ENCODE data around the gene SYNM. TPM values are rescaled to one million over a fixed set of nuclear protein-coding genes. Genes with fewer than 3 reads are reported as not detected.
"Not testable (repeated sequence)": the region's sequence is repeated elsewhere in the genome, so short reads cannot be mapped to it uniquely, and the experiment has no call there.

SYNM gene
- total RNA-seq, 1 donor from 2014 or later = 295 TPM

DNA sequence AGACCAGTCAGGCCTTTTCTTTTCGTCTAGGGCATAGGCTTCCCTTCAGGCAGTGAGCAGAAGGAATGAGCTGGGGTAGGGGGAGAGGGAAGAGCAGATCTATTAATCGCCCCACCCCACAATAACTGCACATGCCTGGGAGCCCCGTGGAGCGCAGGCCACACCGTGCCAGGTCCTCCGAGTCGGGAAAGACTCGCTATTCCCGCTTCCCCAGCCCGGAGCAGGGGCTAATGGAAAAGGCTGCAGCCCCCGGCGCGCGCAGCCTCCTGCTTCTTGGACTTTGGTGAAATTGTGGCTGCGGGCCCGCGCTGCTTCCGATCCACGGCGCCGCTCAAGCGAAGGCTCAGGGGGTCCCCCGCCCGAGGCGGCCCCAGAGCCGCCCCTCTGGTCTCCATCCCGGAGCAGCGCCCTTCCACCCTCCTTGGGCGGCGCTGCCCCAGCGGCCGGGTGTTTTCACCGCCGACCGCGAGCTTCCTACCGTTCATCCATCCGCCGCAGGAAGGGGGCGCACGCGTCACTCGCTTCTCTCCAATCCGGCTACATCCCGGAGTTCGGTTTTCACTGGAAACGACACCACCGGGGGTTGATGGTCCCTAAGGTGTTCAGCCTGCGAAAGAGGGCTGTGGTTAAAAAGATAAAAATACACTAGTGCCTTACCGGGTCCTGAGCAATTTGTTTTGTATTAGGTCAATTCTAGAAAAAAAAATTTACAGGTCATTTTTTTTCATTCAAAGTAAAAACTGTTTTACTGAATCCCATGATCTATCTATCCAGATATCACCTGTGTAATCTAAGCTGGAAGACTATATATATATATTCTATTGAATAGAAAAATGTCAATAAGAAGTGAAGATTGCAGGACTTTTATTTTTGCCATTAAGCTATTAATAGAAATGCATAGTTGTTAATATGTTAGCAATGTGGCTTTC lies 4.4 kb upstream of the SYNM start:
- peak; percentile 56 for ATAC-seq (ENCODE audit: poor library complexity)
- intact Hi-C loops (cut with DNase I) = no loop called here
- peak; percentile 91 for DNase-seq

GRCh38 chr15:99101501-99101900 lies 3.4 kb upstream of the SYNM start:
- no peak for ATAC-seq (ENCODE audit: poor library complexity)
- no peak for DNase-seq
- intact Hi-C loops (cut with DNase I) = no loop called here

- ATAC-seq (ENCODE audit: poor library complexity) = no peak
- intact Hi-C loops (cut with DNase I) = no loop called here
- no peak for DNase-seq
Measured at GRCh38 chr15:99102332-99103235, 2.3 kb upstream of the SYNM start.

DNA sequence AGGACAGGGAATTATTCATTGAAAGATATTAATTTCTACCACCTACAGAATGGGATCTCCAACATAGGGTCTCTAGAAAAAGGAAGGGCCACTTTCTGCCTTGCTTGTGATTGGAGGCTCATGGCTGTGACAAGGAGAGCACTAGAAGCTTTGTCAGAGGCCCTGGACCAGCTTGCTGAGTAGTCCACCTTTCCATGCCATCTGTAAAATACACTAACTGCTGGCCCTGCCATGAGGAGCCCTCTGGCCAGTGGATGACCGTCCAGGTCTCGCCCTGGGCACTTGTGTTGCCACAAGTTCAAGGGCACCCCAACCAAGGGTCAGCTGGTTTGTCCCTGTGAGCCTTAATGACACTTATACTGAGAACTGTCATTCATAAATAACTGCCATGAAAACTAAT lies 1.6 kb upstream of the SYNM start:
- no peak for DNase-seq
- intact Hi-C loops (cut with DNase I) = no loop called here
- ATAC-seq (ENCODE audit: poor library complexity) = no peak

GRCh38 chr15:99105514-99106341 lies 848 bp downstream of the SYNM start:
- intact Hi-C loops (cut with DNase I) = loop anchor here (2.0 kb wide), 1 partner anchor 107 kb away; no protein-coding TSS in a partner anchor
- ATAC-seq (ENCODE audit: poor library complexity) = peak; percentile 29
- DNase-seq = peak; percentile 77

DNA sequence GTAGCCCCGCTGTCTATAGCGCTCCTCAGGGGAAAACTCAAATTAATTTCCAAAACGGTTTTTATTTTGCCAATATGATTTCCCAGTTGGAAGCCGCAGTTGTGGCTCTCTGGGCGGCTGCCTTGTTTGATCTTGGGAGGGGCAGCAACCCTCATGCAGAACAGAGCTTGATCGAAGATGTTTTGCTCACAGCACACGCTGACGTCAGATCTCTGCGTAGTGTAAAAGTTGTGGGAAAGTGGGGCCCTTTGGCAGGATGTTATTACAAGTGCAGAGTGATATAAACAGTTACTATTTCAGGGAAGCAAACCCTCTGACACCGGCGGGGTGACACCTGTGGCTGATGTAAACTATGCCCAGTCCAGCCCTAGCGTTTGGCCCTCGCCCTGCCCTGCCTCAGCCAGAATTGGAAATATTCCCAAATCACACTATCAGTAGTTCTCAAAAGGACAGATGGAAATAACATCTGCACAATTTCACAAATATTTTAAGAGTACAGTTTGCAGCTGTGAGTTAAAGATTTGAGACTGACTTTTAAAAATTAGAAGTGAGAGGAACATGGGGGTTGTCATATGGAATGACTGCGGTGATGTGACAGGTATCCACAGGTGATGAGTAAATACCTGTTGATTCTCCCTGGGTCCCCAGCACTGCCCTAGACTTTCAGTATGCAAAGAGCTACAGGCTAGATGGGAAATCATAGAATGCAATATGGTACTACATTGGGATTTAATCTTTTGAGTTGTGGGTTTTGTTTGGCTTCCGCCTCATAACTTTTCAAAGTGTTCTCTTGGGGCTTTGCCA lies 1.7 kb downstream of the SYNM start:
- DNase-seq (peak; percentile 69), ATAC-seq (ENCODE audit: poor library complexity) (peak; percentile 67)
- intact Hi-C loops (cut with DNase I) = no loop called here

DNA sequence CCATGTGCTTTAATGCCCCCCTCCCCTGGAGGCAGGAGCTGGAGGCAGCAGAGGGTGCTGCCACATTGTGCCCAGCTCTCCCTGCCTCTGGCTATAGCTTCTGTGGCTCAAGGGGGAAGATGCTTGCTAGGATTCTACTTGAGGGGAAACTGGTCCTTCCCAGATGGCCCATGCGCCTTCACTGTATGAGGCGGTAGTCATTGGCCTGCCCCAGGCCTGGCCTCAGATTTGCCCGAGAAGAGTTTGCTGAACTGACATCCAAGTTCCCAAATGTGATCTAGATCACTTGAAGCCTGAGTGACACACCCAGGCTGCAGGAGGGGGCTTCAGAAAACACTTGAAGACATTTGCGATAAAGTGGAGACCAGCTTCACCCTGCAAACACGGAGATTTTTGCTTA lies 4.1 kb downstream of the SYNM start:
- intact Hi-C loops (cut with DNase I) = no loop called here
- DNase-seq = no peak
- ATAC-seq (ENCODE audit: poor library complexity) = no peak

DNA sequence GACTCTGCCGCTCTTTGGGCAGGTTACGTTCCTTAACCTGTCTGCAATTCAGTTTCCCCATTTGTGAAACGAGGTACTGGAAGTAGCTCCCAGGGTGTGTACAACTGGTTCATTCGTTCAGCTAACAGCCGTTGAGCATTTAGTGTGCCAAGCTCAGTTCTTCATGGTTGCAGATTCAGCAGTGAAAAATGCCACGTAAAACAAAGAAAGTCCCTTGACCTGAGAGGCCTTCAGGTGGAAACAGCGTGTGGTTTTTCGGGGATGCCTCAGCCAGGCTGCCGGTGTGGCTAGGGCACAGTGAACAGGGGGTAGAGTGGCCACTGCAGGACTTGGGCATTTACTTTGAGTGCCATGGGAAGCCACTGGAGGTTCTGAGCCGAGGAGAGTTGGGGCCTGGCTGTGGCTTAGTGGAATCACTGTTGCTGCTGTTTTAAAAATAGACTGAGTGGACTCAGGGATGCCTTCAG lies 4.7 kb downstream of the SYNM start:
- DNase-seq (no peak), ATAC-seq (ENCODE audit: poor library complexity) (no peak)
- intact Hi-C loops (cut with DNase I) = no loop called here

DNA sequence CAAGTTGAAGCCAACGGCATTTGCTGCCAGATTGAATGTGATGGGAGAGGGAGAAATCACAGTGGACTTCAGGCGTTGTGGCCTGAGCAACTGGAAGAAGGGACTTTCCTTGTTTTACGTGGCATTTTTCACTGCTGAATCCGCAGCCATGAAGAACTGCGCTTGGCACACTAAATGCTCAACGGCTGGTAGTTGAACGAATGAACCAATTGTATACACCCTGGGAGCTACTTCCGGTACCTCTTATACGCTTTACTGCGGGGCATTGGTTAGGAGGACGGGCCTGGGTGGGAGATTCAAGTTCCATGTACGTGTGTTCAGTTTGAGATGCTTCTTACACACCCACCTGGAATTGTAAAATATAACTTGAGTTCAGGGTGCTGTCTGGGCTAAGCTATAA lies 5.2 kb downstream of the SYNM start:
- intact Hi-C loops (cut with DNase I) = no loop called here

DNA sequence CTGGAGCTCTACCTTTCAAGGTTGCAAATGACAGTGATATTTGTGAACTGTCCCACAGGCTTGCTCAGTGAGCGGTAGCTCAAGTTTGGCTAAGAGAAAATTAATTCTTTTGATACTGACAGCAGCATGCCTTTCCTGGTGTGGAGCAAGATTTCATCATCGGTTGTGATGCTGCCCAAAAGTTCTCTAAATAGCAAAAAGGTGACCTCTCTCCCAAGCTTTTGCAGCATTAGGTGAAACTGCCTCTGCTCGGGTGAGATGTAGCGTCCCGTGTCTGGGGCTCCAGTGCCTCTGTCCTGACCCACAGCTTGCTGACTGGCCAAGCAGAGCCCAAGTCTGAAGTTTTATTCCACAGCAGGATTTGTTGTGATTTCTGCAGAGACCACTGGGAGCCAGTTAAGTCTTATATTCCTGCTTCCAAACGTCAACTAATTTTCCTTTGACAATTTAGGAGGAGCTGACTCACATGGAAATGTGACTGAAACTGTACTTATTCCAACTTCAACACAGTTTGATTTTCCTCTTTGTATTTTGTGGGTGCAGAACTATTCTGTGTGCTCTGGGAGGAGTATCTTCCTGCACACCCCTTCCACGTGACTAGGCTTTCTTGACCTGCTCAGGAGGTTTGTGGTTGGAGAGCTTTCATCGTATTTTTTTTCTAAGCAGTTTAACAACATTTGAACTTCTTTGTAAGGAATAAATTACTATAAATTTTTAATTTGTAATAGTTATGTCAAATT lies 5.9 kb downstream of the SYNM start:
- DNase-seq = no peak
- intact Hi-C loops (cut with DNase I) = no loop called here
- no peak for ATAC-seq (ENCODE audit: poor library complexity)

More for the DNA sequence above, 5.2 kb downstream of the SYNM start:
- no peak for DNase-seq
- ATAC-seq (ENCODE audit: poor library complexity) = no peak

DNA sequence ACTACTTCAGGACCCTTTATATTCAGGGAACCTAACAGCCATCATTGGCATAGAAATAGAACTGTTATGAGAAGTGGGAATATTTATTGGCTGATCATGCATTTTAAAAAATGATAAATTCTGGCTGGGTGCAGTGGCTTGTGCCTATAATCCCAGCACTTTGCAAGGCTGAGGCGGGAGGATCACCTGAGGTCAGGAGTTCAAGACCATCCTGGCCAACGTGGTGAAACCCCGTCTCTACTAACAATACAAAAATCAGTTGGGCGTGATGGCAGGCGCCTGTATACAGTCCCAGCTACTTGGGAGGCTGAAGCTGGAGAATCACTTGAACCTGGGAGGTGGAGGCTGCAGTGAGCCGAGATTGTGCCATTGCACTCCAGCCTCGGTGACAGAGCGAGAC lies 6.8 kb downstream of the SYNM start:
- DNase-seq; ATAC-seq (ENCODE audit: poor library complexity); intact Hi-C loops (cut with DNase I): not testable (repeated sequence)

DNA sequence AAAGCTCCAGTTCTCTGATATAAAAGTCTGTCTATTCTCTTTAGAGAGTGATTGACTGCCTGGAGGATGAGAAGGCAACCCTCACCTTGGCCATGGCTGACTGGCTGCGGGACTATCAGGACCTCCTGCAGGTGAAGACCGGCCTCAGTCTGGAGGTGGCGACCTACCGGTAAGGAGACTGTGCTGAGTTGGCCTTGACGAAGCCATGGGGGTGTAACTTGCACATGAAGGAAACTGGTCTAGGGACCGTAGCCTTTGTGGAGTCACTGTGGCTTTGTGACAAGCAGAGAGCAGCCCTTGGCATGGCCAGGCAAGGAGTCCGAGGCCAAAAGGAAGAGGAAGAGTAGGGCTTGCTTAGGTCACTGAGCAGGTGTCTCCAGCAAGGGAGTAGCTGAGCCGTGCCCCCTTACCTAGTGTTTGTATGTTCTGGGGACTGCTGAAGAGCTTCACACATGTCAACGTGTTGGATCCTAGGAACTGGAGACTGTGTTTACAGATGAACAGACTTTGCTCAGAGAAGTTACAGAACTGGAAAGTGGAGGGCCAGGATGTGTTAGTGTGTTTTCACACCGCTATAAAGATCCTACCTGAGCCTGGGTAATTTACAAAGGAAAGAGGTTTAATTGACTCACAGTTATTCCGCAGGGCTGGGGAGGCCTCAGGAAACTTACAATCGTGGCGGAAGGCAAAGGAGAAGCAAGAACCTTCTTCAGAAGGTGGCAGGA lies 8.8 kb downstream of the SYNM start:
- no peak for DNase-seq
- ATAC-seq (ENCODE audit: poor library complexity) = no peak
- intact Hi-C loops (cut with DNase I) = no loop called here

DNA sequence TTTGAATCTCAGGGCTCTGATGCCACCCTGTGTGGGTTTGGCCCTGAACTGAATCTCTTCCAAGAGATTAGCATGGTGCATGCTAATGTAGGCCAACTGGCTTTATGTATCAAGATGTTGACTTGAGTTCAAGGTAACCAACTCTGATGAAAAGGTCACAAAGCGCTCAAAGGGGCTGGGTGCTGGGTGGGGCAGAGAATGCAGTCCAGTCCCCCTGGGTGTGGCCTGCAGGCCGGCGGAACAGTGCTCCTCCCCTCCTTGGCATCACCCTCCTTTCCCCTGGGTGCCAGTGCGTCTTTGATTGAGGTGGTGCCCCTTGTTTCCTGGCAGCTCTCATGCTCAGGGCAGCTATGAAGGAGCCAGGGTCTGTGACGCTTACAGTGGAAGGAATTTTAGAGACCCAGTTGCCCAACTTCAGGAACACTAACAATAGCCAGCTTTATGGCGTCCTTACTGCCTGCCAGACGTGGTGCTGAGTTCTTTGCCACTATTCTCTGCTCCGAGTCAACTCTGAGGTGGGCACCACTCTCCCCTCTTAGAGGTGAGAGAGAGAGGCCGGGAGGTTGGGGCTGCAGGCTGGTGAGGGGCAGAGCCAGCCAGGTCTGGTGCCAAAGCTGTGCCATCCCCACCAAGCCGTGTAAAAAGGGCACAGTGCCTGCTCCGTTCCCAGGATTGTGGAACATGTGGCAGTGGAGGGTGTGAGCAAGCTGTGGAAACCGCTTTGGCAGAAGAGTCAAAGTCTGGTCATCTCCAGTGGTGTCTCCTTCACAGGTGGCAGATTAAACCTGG lies 9.8 kb downstream of the SYNM start:
- intact Hi-C loops (cut with DNase I) = no loop called here
- DNase-seq (no peak), ATAC-seq (ENCODE audit: poor library complexity) (peak; percentile 47)

- ATAC-seq (ENCODE audit: poor library complexity) (no peak), DNase-seq (no peak)
- intact Hi-C loops (cut with DNase I) = no loop called here
Measured at GRCh38 chr15:99115300-99116215, 10.7 kb downstream of the SYNM start.

- no peak for ATAC-seq (ENCODE audit: poor library complexity)
- DNase-seq = no peak
- intact Hi-C loops (cut with DNase I) = no loop called here
Measured at GRCh38 chr15:99117111-99117510, 12.2 kb downstream of the SYNM start.

Data from Right ventricle myocardium superior (tissue), 1 donor.